Right renal pelvis (tissue), 4 donors: Measurements from ENCODE around the gene PRDM5. TPM values are rescaled to one million over a fixed set of nuclear protein-coding genes. Genes with fewer than 3 reads are reported as not detected.
"Not testable (repeated sequence)": the region's sequence is repeated elsewhere in the genome, so short reads cannot be mapped to it uniquely, and the experiment has no call there.

Experiments used
- DNase-seq, 4 donors: peaks; one replicate each; pipeline ENCODE4 v3.0.0-alpha.2; 2013; ENCODE audit warnings: low read depth in 4 of 4, low spot score in 3 of 4, missing footprints in 1 of 4
- polyA plus RNA-seq, 4 donors: library from polyadenylated mRNA; unstranded; fragments of 120-200 nt; gene quantifications; one replicate each; pipeline ENCODE4 v1.2.1, GENCODE V29; 2013; ENCODE audit not compliant: insufficient read length in 4 of 4

The PRDM5 gene
- polyA plus RNA-seq, 4 donors, result 14.2 to 17.9 (median 16.2) TPM

GRCh38 chr4:120765260-120765680, 157.3 kb downstream of the PRDM5 start:
- peak; percentile 20 to 60 (median 32) for DNase-seq

- no peak for DNase-seq
Measured at GRCh38 chr4:120763650-120764049, 158.9 kb downstream of the PRDM5 start.

- DNase-seq, result no peak
Measured at GRCh38 chr4:120761070-120761469, 161.5 kb downstream of the PRDM5 start.

GRCh38 chr4:120760047-120760446, 162.5 kb downstream of the PRDM5 start:
- DNase-seq, result no peak

- DNase-seq, result no peak
Measured at GRCh38 chr4:120755864-120756263, 166.7 kb downstream of the PRDM5 start.

- no peak for DNase-seq
Measured at GRCh38 chr4:120754590-120754989, 167.9 kb downstream of the PRDM5 start.

- DNase-seq, result no peak
Measured at GRCh38 chr4:120753854-120754253, 168.7 kb downstream of the PRDM5 start.

GRCh38 chr4:120750152-120750525, 172.4 kb downstream of the PRDM5 start:
- DNase-seq, result no peak

GRCh38 chr4:120749445-120750151, 172.9 kb downstream of the PRDM5 start:
- no peak for DNase-seq

- DNase-seq, result not testable (repeated sequence)
Measured at GRCh38 chr4:120741636-120742035, 180.9 kb downstream of the PRDM5 start.

GRCh38 chr4:120736312-120736711, 186.2 kb downstream of the PRDM5 start:
- no peak for DNase-seq

GRCh38 chr4:120733968-120734367, 188.6 kb downstream of the PRDM5 start:
- DNase-seq, result no peak

GRCh38 chr4:120733054-120733453, 189.5 kb downstream of the PRDM5 start:
- DNase-seq, result no peak

GRCh38 chr4:120731561-120731960, 191.0 kb downstream of the PRDM5 start:
- no peak for DNase-seq

- no peak for DNase-seq
Measured at GRCh38 chr4:120730777-120731320, 191.7 kb downstream of the PRDM5 start.

GRCh38 chr4:120728892-120729675, 193.4 kb downstream of the PRDM5 start:
- DNase-seq, result no peak

GRCh38 chr4:120725639-120726580, 196.6 kb downstream of the PRDM5 start:
- DNase-seq, result no peak

GRCh38 chr4:120724656-120725055, 197.9 kb downstream of the PRDM5 start:
- DNase-seq, result no peak

- no peak for DNase-seq
Measured at GRCh38 chr4:120723986-120724385, 198.5 kb downstream of the PRDM5 start.

GRCh38 chr4:120723105-120723504, 199.4 kb downstream of the PRDM5 start:
- DNase-seq, result no peak

GRCh38 chr4:120722655-120723054, 199.9 kb downstream of the PRDM5 start:
- DNase-seq, result no peak
